Right hindlimb (tissue), 1 donor: ENCODE measurements around the gene PAX1.

Experiments
- DNase-seq: peaks from one replicate; pipeline ENCODE4 v3.0.0-alpha.2; 2018

The PAX1 gene

GRCh38 chr20:21703717-21704407 is 1.6 kb upstream of the PAX1 start:
- DNase-seq = no peak

GRCh38 chr20:21704408-21705385 is 767 bp upstream of the PAX1 start:
- no peak for DNase-seq

- DNase-seq = no peak
Observed at GRCh38 chr20:21706261-21707195, 1.1 kb downstream of the PAX1 start.

- no peak for DNase-seq
Observed at GRCh38 chr20:21707267-21707666, 1.8 kb downstream of the PAX1 start.

GRCh38 chr20:21707999-21708737 is 2.7 kb downstream of the PAX1 start:
- no peak for DNase-seq

GRCh38 chr20:21708738-21709534 is 3.5 kb downstream of the PAX1 start:
- no peak for DNase-seq

- no peak for DNase-seq
Observed at GRCh38 chr20:21709535-21709904, 4.1 kb downstream of the PAX1 start.

GRCh38 chr20:21710341-21710740 is 4.9 kb downstream of the PAX1 start:
- DNase-seq = no peak

- DNase-seq = no peak
Observed at GRCh38 chr20:21710863-21711431, 5.5 kb downstream of the PAX1 start.

- DNase-seq = no peak
Observed at GRCh38 chr20:21712443-21713059, 7.1 kb downstream of the PAX1 start.

- no peak for DNase-seq
Observed at GRCh38 chr20:21713470-21713869, 8.0 kb downstream of the PAX1 start.

- no peak for DNase-seq
Observed at GRCh38 chr20:21713901-21714296, 8.4 kb downstream of the PAX1 start.

GRCh38 chr20:21714297-21715192 is 9.1 kb downstream of the PAX1 start:
- DNase-seq = no peak

GRCh38 chr20:21715193-21715881 is 9.9 kb downstream of the PAX1 start:
- DNase-seq = no peak

GRCh38 chr20:21719592-21720214 is 14.2 kb downstream of the PAX1 start:
- DNase-seq = peak; percentile 76

- DNase-seq = no peak
Observed at GRCh38 chr20:21725892-21726291, 20.4 kb downstream of the PAX1 start.

GRCh38 chr20:21729316-21729715 is 23.9 kb downstream of the PAX1 start:
- no peak for DNase-seq

- no peak for DNase-seq
Observed at GRCh38 chr20:21739161-21739560, 33.7 kb downstream of the PAX1 start.
